ES-I3 (cell line): ENCODE measurements around the gene CDH4.

ENCODE experiments used
- H3K36me3 ChIP-seq: 2 replicates; pipeline ENCODE4 v1.6.1; 2013; ENCODE audit warnings: mild to moderate bottlenecking, low read length, control low read depth, moderate library complexity; ENCODE audit not compliant: insufficient read depth
- H3K4me1 ChIP-seq: 2 replicates; pipeline ENCODE4 v1.6.1; 2013; ENCODE audit warnings: mild to moderate bottlenecking, control low read depth, low read length; ENCODE audit not compliant: insufficient read depth
- H3K9ac ChIP-seq: 2 replicates; pipeline ENCODE4 v1.6.1; 2013; ENCODE audit warnings: low read depth, mild to moderate bottlenecking, low read length, moderate library complexity
- H3K9me3 ChIP-seq: 2 replicates; pipeline ENCODE4 v1.6.1; 2013; ENCODE audit warnings: mild to moderate bottlenecking, low read length, moderate library complexity; ENCODE audit not compliant: control insufficient read depth, insufficient read depth

CDH4 gene

DNA sequence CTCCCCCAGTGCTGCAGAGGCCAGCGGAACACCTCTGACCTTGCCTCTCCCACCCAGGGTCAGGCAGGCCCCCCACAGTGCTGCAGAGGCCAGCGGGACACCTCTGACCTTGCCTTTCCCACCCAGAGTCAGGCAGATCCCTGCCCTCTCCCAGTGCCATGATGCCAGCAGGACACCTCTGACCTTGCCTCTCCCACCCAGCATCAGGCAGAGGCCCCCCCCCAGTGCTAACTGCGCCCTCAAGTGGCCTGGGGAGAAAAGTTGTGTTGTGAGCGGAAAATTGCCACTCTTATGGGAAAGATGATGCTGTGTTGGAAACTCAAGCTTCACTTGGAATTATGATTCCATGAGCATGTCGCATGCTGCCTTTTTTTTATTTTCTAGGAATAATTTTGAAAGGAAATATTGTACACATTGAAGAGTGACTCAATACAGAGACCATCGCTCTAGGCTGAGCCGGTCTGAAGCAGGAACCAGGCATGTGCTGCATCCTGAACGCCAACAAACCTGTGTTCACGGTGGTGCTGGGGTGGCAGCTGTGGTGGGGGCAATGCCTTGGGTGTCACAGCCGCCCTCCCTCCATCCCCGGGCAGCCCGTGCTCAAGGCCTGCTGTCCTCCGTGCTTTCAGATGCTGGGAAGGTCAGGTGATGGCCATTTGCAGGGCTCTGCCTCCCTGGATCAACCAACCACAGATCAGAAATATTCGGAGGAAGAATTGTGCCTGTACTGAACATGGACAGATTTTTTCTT is 98.6 kb downstream of the CDH4 start:
- Histone ChIP-seq H3K9me3 (no peaks in the 10 kb centered on the region), H3K4me1 (no peaks in the 10 kb centered on the region; the same call in none of the 2 replicates), H3K36me3 (no peaks in the 10 kb centered on the region), H3K9ac (no peak overlapping the region)

DNA sequence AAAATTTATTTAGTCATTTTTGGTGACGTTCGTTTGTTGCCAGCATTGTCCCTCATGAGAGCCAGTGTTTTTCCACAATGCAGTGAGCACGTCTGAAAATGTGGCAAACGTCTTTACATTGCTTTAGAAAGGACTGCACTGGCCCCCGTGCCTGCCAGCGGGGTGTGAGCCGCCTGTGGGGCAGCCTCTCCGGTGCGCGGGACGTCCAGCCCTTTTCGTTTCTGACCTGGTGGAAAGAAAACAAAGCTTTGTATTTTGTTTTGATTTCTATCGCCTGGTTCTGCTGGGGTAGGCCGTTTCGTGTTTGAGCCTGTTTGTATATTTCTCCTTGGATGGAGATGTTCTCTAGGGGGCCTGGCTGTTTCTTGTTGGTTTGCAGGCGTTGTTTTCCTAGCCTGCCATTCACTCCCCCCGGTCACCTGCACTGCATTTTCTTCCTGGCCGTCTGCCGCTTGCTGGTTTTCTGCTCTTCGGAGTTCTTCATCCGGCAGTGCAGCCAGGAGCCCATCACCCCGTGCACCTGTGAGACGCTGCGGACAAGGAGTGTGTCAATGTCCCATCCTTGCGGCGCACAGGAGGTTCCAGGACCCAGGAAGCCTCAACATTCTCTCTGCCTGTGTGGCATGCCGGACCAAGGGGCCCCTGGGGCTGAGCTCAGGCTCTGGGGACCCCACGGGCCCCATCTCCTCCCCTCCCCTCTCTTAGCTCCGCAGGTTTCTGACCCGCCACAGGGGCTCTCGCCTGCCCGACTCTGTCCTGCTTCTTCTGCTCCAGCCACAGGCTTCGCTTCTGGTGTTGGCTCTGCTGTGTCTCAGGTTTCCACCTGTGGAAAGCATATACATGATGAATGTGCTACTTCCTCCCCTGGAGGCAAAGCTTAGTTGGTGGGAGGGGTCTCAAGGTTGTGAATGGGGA is 100.5 kb downstream of the CDH4 start:
- H3K9ac ChIP-seq = no peak overlapping the region; the same call in 1 of the 2 replicates
- H3K9me3 ChIP-seq = no peaks in the 10 kb centered on the region
- H3K36me3 ChIP-seq = no peaks in the 10 kb centered on the region
- H3K4me1 ChIP-seq = no peaks in the 10 kb centered on the region; the same call in none of the 2 replicates

DNA sequence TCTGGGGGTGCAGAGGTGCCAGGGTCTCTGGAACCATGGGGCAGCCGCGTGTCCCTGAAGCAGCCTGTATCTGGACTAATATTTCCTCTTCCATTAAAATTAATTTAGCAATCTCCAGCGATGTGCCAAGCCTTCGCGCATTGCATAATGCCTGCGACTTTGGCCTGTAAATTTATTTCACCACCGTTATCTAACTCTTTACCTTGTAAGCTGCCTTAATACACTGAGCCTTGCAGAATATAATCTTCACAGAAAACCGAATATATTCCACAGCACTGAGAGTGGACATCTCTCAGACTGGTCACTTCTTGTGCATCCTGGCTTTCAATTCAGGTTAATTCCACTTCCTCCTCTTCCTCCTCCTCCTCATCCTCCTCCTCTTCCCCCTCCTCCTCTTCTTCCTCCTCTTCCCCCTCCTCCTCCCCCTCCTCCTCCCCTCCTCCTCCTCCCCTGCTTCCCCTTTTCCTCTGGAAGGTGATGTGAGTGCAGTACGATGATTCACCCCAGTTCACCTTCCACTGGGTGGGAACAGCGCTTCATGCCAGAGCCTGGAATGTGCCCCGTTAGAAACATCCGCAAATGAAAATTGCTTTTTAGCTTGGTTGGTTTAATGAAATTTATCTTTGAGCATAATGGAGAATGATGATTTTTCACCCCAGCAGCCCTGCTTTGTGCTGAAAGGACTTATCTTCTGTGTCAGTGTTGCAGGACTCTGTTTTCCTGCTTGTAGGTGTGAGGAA is 101.4 kb downstream of the CDH4 start:
- no peak overlapping the region for H3K9ac ChIP-seq
- H3K36me3 ChIP-seq = no peaks in the 10 kb centered on the region
- H3K9me3 ChIP-seq = no peaks in the 10 kb centered on the region
- H3K4me1 ChIP-seq = no peaks in the 10 kb centered on the region; the same call in none of the 2 replicates

DNA sequence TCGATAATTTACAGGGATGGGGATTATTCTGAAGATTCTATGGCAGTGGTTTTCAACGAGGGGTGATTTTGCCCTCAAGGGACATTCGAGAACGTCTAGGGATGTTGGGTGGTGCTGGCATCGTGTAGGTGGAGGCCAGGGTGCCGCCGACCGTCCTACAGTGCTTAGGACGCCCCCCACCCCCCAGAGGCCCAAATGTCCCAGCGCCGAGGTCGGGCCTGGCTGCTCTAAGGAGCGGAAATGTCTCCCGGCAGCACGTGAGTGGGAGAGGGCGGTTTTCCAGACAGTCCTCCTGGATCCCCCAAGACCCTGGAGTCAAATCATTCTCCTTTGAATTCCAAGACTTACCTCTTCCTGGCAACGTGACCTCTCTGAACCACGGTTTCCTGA is 101.9 kb downstream of the CDH4 start:
- Histone ChIP-seq H3K36me3 (no peaks in the 10 kb centered on the region), H3K4me1 (no peaks in the 10 kb centered on the region; the same call in none of the 2 replicates), H3K9me3 (no peaks in the 10 kb centered on the region), H3K9ac (no peak overlapping the region)

DNA sequence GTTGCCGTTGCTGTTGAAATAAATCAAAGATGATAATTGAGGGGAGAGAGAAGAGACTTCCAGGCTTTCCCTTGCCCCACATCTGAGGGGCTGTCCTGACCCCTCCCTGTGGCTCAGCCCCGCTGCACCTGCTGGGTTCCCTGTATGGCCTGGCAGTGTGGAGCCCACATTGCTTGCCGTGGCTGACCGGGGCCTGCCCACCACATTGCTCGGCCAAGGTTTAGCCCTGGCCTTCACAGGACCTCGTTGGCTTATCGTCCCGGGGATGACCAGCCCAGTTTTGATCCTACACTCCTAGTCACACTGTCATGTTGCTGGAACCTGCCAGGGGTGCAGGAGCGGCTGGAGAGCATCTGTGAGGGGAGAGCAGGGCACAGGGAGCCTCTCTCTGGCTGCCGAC is 102.4 kb downstream of the CDH4 start:
- H3K4me1 ChIP-seq = no peaks in the 10 kb centered on the region; the same call in 1 of the 2 replicates
- H3K9me3 ChIP-seq = no peaks in the 10 kb centered on the region
- H3K9ac ChIP-seq = no peak overlapping the region
- no peaks in the 10 kb centered on the region for H3K36me3 ChIP-seq

DNA sequence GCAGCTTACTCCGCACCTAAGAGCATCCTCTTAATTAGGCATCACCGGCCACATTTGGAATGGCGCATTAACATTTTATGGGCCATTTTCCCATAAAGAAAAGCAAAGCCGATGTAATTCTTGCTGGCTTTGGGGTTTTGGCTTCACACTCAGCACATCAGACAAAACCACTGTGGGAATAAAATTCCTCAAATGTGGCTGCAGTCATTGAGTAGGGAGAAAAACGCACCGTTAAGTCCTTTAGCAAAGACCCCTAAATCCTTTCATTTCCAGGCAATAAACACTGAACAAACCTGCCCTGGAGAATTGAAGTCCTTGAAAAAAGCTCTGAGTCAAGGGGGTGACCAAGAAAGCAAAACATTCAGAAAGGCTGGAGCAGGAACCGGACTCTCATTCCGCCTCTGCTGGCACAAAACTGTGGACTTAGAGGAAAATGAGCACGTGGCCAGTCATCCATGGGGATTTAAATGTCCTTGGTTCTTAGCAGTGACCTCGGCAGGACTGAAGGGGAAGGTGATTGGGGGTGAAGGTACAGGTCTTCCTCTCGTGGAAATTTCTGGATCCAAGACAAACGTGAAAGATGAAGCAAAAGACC is 102.9 kb downstream of the CDH4 start:
- H3K9ac ChIP-seq = no peak overlapping the region
- H3K4me1 ChIP-seq = no peaks in the 10 kb centered on the region; the same call in 1 of the 2 replicates

DNA sequence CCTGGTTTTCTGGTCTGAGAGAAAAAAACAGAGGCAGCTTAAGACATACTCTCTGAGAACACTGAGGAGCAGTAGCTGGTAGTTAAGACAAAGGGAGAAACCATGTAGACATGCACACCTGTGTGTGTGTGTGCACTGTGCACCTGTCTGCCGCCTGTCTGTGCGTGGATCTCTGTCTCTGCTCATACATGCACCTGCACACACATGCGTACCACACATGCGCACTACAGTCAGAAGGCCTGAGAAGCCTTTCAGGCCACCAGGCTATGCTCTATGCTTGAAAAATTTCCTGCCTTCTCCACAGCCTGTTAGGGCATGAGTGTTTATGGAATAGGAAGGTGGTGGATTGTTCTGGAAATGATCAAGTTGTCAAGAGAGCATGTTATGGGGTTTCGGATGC is 103.5 kb downstream of the CDH4 start:
- H3K4me1 ChIP-seq = no peaks in the 10 kb centered on the region; the same call in 1 of the 2 replicates
- H3K36me3 ChIP-seq = no peaks in the 10 kb centered on the region
- no peak overlapping the region for H3K9ac ChIP-seq
- H3K9me3 ChIP-seq = no peaks in the 10 kb centered on the region

More for the DNA sequence above, 102.9 kb downstream of the CDH4 start:
- Histone ChIP-seq H3K36me3 (no peaks in the 10 kb centered on the region), H3K9me3 (no peaks in the 10 kb centered on the region)

DNA sequence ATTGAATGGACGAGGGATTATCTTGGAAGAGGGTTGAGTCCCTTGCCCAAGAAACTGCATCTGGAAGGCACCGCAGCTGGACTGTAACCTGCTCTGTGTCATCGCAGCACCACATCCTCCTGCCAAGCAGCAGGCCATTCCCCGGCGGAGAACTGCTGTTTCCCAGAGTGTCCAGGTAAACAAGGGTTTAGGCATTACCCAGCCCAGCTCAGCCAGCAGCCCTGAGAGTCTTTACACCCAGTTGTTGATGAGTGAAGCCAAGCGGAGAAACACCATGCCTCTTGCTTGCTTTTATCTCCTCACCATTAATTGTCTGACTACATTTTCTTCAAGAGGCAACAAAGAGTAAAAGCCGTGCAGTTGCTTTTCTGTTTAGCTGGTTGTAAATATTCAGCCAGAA is 104.1 kb downstream of the CDH4 start:
- no peak overlapping the region for H3K9ac ChIP-seq
- no peaks in the 10 kb centered on the region for H3K9me3 ChIP-seq
- no peaks in the 10 kb centered on the region; the same call in 1 of the 2 replicates for H3K4me1 ChIP-seq
- no peaks in the 10 kb centered on the region for H3K36me3 ChIP-seq

DNA sequence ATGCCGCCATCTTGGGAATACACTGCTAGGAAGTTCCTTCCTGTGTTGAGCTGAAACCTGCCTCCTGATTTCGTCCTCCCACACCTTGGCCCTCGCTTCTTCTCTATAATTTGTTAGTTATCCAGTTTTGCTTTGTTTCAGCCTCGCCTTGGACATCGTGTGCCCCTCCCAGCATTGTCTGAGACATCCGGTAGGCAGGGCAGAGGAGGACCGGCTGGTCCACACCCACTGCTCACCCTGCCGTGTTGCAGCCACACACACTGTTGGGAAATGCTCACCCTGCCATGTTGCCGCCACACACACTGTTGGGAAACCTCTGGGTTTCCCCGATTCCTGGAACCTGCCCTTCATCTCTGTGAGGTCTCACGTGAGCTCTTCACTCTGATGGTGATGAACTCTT is 105.1 kb downstream of the CDH4 start:
- no peaks in the 10 kb centered on the region for H3K9me3 ChIP-seq
- H3K9ac ChIP-seq = no peak overlapping the region
- H3K4me1 ChIP-seq = no peaks in the 10 kb centered on the region; the same call in 1 of the 2 replicates
- H3K36me3 ChIP-seq = no peaks in the 10 kb centered on the region

DNA sequence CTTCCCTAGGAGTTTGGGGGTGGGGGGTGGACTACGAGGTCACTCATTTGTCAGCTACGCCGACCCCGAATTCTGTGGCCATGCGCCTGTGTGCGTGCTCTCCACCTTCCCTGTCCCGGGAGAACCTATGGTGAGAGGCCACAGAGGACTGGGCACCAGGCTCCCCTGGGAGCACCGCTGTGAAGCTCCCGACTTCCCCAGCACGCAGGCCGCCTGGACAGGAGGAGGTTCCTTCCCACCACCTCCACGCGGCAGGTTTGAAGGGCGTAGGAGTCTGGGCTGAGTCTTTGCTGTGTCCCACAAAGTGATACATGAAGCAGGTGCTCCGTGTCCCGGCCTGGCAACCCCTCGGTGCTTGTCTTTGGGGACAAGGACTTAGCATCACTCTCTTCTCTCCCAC is 107.2 kb downstream of the CDH4 start:
- no peaks in the 10 kb centered on the region for H3K9me3 ChIP-seq
- H3K36me3 ChIP-seq = no peaks in the 10 kb centered on the region

DNA sequence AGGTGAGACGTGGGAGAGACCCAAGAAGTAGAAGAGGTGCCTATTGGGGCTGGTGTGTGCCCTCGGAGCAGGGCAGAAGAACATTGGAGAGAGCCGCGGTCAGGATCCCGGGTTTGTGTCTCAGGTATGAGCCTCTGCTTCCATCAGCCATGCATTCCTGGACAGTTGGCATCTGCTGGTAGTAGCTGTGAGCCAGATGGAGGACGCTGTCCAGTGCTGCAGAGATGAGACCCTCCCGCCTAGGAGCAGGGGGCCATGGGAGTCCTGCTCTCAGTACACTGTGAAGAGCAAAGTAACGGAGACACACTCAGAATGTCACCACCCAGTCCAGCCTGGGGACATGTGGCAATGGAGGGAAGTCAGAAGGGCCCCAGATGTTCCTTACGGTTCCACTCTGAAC is 108.2 kb downstream of the CDH4 start:
- Histone ChIP-seq H3K9me3 (no peaks in the 10 kb centered on the region), H3K36me3 (no peaks in the 10 kb centered on the region), H3K4me1 (no peaks in the 10 kb centered on the region), H3K9ac (no peak overlapping the region)

More for the DNA sequence above, 107.2 kb downstream of the CDH4 start:
- H3K4me1 ChIP-seq = no peaks in the 10 kb centered on the region
- no peak overlapping the region for H3K9ac ChIP-seq

DNA sequence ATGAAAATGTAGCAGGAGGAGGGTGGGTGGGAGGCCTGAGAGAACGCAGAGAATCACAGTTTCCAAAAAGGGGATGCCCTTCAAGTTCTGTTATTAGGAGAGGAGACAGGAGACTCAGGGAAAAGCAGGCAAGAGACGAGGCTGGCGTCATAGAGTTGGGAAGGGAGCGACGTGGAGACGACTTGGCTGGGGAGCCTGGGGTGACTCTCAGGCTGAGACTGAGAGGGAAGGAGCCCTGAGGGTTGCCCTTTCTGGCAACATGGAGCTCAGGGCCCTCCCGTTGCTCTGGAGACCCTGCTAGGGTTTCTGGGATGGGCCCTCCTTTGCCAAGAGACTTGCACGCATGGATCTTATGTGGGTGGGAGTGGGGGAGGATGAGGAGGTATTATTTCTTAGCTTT is 108.9 kb downstream of the CDH4 start:
- no peaks in the 10 kb centered on the region for H3K36me3 ChIP-seq
- H3K4me1 ChIP-seq = no peaks in the 10 kb centered on the region
- no peak overlapping the region for H3K9ac ChIP-seq
- no peaks in the 10 kb centered on the region for H3K9me3 ChIP-seq

DNA sequence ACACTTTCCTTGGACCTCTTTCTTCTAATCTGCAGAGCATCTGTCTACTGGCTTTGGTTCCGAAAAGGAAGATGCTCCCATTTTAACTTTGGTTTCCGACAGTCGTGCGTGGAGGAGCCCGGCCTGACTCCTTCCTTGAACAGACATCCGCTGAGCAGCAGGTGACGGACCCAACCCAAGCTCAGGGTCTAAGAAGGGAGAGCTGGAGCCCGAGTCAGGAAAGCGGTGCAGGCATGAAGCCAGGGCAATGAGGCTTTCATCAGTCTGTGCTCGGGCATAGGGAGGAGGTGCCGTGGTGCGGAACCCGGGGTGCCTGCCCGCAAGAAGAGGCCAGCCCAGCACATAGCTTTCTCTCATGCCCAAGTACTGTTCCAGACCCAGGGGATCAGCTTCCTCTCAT is 109.4 kb downstream of the CDH4 start:
- H3K9me3 ChIP-seq = no peaks in the 10 kb centered on the region
- no peaks in the 10 kb centered on the region for H3K4me1 ChIP-seq
- no peak overlapping the region for H3K9ac ChIP-seq
- no peaks in the 10 kb centered on the region for H3K36me3 ChIP-seq

DNA sequence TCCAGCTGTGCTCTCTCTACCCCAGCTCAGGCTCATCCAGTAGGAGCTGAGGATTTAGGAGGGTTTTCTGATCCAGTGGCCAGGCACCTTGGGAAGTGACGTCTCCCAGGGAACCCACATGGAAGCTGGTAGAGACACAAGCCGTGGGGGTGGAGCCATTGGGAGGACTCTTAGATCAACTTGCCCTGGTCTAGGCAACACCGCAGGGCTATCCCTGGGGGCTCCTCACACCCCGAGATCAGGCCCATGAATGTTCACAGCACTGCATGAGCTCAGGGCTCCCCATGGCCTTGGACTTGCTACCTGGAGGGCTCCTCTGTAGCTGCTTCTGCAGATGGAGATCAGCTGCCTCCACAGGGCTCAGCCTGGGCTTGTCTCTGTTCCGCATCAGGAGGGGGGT is 112.1 kb downstream of the CDH4 start:
- Histone ChIP-seq H3K9ac (no peak overlapping the region), H3K9me3 (no peaks in the 10 kb centered on the region), H3K4me1 (no peaks in the 10 kb centered on the region), H3K36me3 (no peaks in the 10 kb centered on the region)
